HepG2 (cell line): ENCODE data around the gene ARHGEF7. TPM values are rescaled to one million over a fixed set of nuclear protein-coding genes. Genes with fewer than 3 reads are reported as not detected.

Source experiments
- ATAC-seq: fragments of 200-7000 bp; cut with Tn5 transposase; 3 replicates; pipeline ENCODE4 v1.9.1; 2020; ENCODE audit warnings: mild to moderate bottlenecking, moderate library complexity
- BruUV-seq: library from RNA; stranded (reverse); fragments of 400-500 nt; replicated peaks from 2 replicates; lab custom pipeline; 2021; lab: Mats Ljungman, UMichigan
- CTCF ChIA-PET: fragments of 300-600 bp; formaldehyde crosslinking; extraction: SDS; loops from one replicate; lab custom pipeline; 2021; ENCODE audit warnings: low total read pairs, inconsistent platforms, low intra/inter-chr PET ratio; lab: Yijun Ruan, JAX
- POLR2A ChIA-PET: fragments of 350-600 bp; sonication (Branson Sonifier 250); formaldehyde crosslinking; loops from one replicate; lab custom pipeline; 2020; ENCODE audit warnings: antibody characterized with exemption, inconsistent platforms; lab: Yijun Ruan, JAX
- DNase-seq: peaks from one replicate; pipeline ENCODE4 v3.0.0-alpha.2; 2015; ENCODE audit warnings: low spot score
- FAIRE-seq: peaks from 3 replicates; lab custom pipeline; 2011; peaks lifted over from hg19 to GRCh38; lab: Jason Lieb, UNC
- H2AFZ ChIP-seq: one replicate; pipeline ENCODE4 v1.6.1; 2011; ENCODE audit warnings: low read length, inconsistent platforms
- H3K27ac ChIP-seq: fragments of 300-600 bp; 3 replicates; pipeline ENCODE4 v1.8.0; 2011; ENCODE audit warnings: mixed run types, mild to moderate bottlenecking, mixed read lengths, low read length, inconsistent platforms; ENCODE audit not compliant: insufficient read depth; ENCODE audit errors: extremely low read length
- H3K27me3 ChIP-seq, 2 experiments: fragments of 200-600 bp in 1 of 2; 2 replicates in 1 of 2; 3 replicates in 1 of 2; pipeline versions ENCODE4 v1.6.0 to v1.8.0; 2011; ENCODE audit warnings: low read length in 2 of 2, mild to moderate bottlenecking in 2 of 2, moderate library complexity in 2 of 2, inconsistent platforms in 1 of 2; ENCODE audit not compliant: insufficient read depth in 2 of 2, control insufficient read depth in 1 of 2
- H3K36me3 ChIP-seq, 2 experiments: fragments of 200-600 bp in 1 of 2; replicated peaks in 1 of 2; 2 replicates in 1 of 2; 3 replicates in 1 of 2; pipeline versions ENCODE4 v1.5.1 to v1.8.0; 2011; ENCODE audit warnings: low read length in 2 of 2, inconsistent platforms in 1 of 2; ENCODE audit not compliant: insufficient read depth in 2 of 2, control insufficient read depth in 1 of 2
- H3K4me1 ChIP-seq: 2 replicates; pipeline ENCODE4 v1.5.1; 2012; ENCODE audit warnings: low read length, inconsistent platforms; ENCODE audit not compliant: insufficient read depth
- H3K4me2 ChIP-seq: 2 replicates; pipeline ENCODE4 v1.6.0; 2011; ENCODE audit warnings: low read depth, low read length, inconsistent platforms
- H3K4me3 ChIP-seq, 3 experiments: fragments of 200-600 bp in 1 of 3; sonication (generic), shearing (Covaris generic) in 1 of 3; replicated peaks in 1 of 3; 2 replicates each; pipeline ENCODE4 v1.5.1; 2011 to 2016; ENCODE audit warnings: low read length in 3 of 3, inconsistent platforms in 2 of 3, low read depth in 2 of 3, mild to moderate bottlenecking in 2 of 3, control low read depth in 1 of 3, mixed read lengths in 1 of 3; ENCODE audit not compliant: insufficient read depth in 1 of 3
- H3K79me2 ChIP-seq: one replicate; pipeline ENCODE4 v1.6.1; 2011; ENCODE audit warnings: low read length, inconsistent platforms; ENCODE audit not compliant: insufficient read depth
- H3K9ac ChIP-seq: 2 replicates; pipeline ENCODE4 v1.6.0; 2011; ENCODE audit warnings: mild to moderate bottlenecking, low read depth, low read length, inconsistent platforms; ENCODE audit not compliant: insufficient read depth
- H3K9me3 ChIP-seq: 2 replicates; pipeline ENCODE4 v1.5.1; 2012; ENCODE audit warnings: mild to moderate bottlenecking, low read length
- H4K20me1 ChIP-seq: 2 replicates; pipeline ENCODE4 v1.6.0; 2011; ENCODE audit warnings: inconsistent platforms, mild to moderate bottlenecking, low read length, moderate library complexity; ENCODE audit not compliant: insufficient read depth
- CEBPG ChIP-seq: IDR thresholded peaks from 2 replicates; pipeline ENCODE4 v1.6.1; 2016
- CERS6 ChIP-seq: sonication (generic); formaldehyde crosslinking; IDR thresholded peaks from 2 replicates; pipeline ENCODE4 v1.5.0; 2020; ENCODE audit warnings: missing genetic modification reagents
- DZIP1 ChIP-seq: sonication (generic); formaldehyde crosslinking; IDR thresholded peaks from 2 replicates; pipeline ENCODE4 v1.5.0; 2020; ENCODE audit warnings: mild to moderate bottlenecking, missing genetic modification reagents
- FOSL2 ChIP-seq: sonication (generic); formaldehyde crosslinking; IDR thresholded peaks from 2 replicates; pipeline ENCODE4 v1.4.0; 2020; ENCODE audit warnings: missing genetic modification reagents
- HIC2 ChIP-seq: sonication (generic); formaldehyde crosslinking; IDR thresholded peaks from 2 replicates; pipeline ENCODE4 v1.9.0; 2022; ENCODE audit warnings: low read depth, missing genetic modification reagents
- KAT2B ChIP-seq: fragments of 150-350 bp; IDR thresholded peaks from 2 replicates; pipeline ENCODE4 v1.6.1; 2014; ENCODE audit warnings: low read depth, low read length, borderline replicate concordance
- REL ChIP-seq: sonication (generic); formaldehyde crosslinking; conservative IDR thresholded peaks from 2 replicates; pipeline ENCODE4 v1.8.0; 2022; ENCODE audit warnings: mild to moderate bottlenecking, missing genetic modification reagents, moderate library complexity
- SSRP1 ChIP-seq: IDR thresholded peaks from 2 replicates; pipeline ENCODE4 v1.6.1; 2016; ENCODE audit warnings: control low read depth
- TBX3 ChIP-seq: fragments of 450-650 bp; IDR thresholded peaks from 2 replicates; pipeline ENCODE4 v1.6.1; 2017; ENCODE audit warnings: antibody characterized with exemption, mild to moderate bottlenecking, inconsistent platforms, borderline replicate concordance
- ZBTB42 ChIP-seq: sonication (generic); formaldehyde crosslinking; IDR thresholded peaks from 2 replicates; pipeline ENCODE4 v1.5.0; 2020; ENCODE audit warnings: mild to moderate bottlenecking, missing genetic modification reagents
- ZNF253 ChIP-seq: sonication (generic); formaldehyde crosslinking; IDR thresholded peaks from 2 replicates; pipeline ENCODE4 v1.8.0; 2022; ENCODE audit warnings: mild to moderate bottlenecking, missing genetic modification reagents, borderline replicate concordance
- ZNF546 ChIP-seq: sonication (generic); formaldehyde crosslinking; conservative IDR thresholded peaks from 2 replicates; pipeline ENCODE4 v1.8.1; 2023; ENCODE audit warnings: mild to moderate bottlenecking, missing genetic modification reagents
- ZNF564 ChIP-seq: sonication (generic); formaldehyde crosslinking; IDR thresholded peaks from 2 replicates; pipeline ENCODE4 v1.8.1; 2023; ENCODE audit warnings: mild to moderate bottlenecking, missing genetic modification reagents
- ZNF781 ChIP-seq: sonication (generic); formaldehyde crosslinking; IDR thresholded peaks from 2 replicates; pipeline ENCODE4 v1.5.1; 2020; ENCODE audit warnings: borderline replicate concordance, mild to moderate bottlenecking, missing genetic modification reagents; ENCODE audit errors: not compliant biosample characterization
- WGBS: methylation state at CpG from one replicate; pipeline ENCODE4 v1.1.6; 2017; ENCODE audit warnings: low lambda C conversion rate; 5-methylcytosine and 5-hydroxymethylcytosine counted together
- in situ Hi-C: cut with HindIII; loops from 2 replicates; pipeline ENCODE4 v1.10.0; 2017; ENCODE audit warnings: low pct_unique_long_range_greater_than_20kb; ENCODE audit not compliant: extremely low pct_ligation_motif_present
- intact Hi-C: fragments of 100-400 bp; cut with micrococcal nuclease; formaldehyde crosslinking; loops from one replicate; pipeline ENCODE4 v1.10.0; 2022; ENCODE audit not compliant: unreplicated experiment
- polyA plus RNA-seq, 8 experiments: library from polyadenylated mRNA; depleted of rRNA in 3 of 8; stranded (reverse) in 7 of 8; unstranded in 1 of 8; fragments of >200 nt; fragmentation: Illumina TruSeq in 4 of 8; extraction: Trizol in 4 of 8; gene quantifications; 2 replicates each; pipeline versions ENCODE4 v1.2.1 to v1.2.3, GENCODE V29; 2011 to 2016; ENCODE audit warnings: low read depth in 4 of 8, missing spikeins in 1 of 8, mixed read lengths in 1 of 8; ENCODE audit not compliant: insufficient read depth in 1 of 8
- total RNA-seq, 5 experiments: library from RNA; depleted of rRNA; stranded (reverse); fragments of >200 nt; fragmentation: Illumina TruSeq; extraction: Trizol; gene quantifications; 2 replicates each; pipeline ENCODE4 v1.2.3, GENCODE V29; 2016; ENCODE audit warnings: low read depth in 1 of 5
- TF ChIP-seq, protein P1 (sequence below): sonication (generic); formaldehyde crosslinking; IDR thresholded peaks from 2 replicates; pipeline ENCODE4 v1.4.0; 2020; ENCODE audit warnings: missing genetic modification reagents

The ARHGEF7 gene
- total and polyA plus RNA-seq, 2 of the 13 experiments (the other 11 are each of a cell fraction or from before 2014, with no cell fraction given), result 15.7 to 22.3 TPM

GRCh38 chr13:111318386-111318785, 203.3 kb downstream of the ARHGEF7 start:
- Histone ChIP-seq H2AFZ (no peak overlapping the region), H3K27ac (no peak overlapping the region), H3K4me2 (no peak overlapping the region), H3K27me3 (no peaks in the 10 kb centered on the region; a peak in 1 of 5 replicates), H3K36me3 (no peaks in the 10 kb centered on the region; a peak in 1 of 5 replicates), H3K79me2 (no peaks in the 10 kb centered on the region), H4K20me1 (no peaks in the 10 kb centered on the region), H3K9ac (no peak overlapping the region), H3K4me3 (no peak overlapping the region), H3K9me3 (no peaks in the 10 kb centered on the region), H3K4me1 (no peaks in the 10 kb centered on the region)
- FAIRE-seq (no peak), DNase-seq (no peak), ATAC-seq (no peak)
- in situ Hi-C loops, result no loop called here
- ChIA-PET CTCF (no interaction called here), POLR2A (no interaction called here)
- no TSS peak for BruUV-seq
- WGBS, result 90% methylated on average over 7 of the region's 13 CpGs
- intact Hi-C loops, result no loop called here
- no peak for TF ChIP-seq ZNF781 (CRISPR knock-in tag)
- no peak for TF ChIP-seq FOSL2 (CRISPR knock-in tag)
- no peak for TF ChIP-seq ZNF564
- TF ChIP-seq CEBPG (CRISPR knock-in tag), result no peak
- TF ChIP-seq, protein P1, sequence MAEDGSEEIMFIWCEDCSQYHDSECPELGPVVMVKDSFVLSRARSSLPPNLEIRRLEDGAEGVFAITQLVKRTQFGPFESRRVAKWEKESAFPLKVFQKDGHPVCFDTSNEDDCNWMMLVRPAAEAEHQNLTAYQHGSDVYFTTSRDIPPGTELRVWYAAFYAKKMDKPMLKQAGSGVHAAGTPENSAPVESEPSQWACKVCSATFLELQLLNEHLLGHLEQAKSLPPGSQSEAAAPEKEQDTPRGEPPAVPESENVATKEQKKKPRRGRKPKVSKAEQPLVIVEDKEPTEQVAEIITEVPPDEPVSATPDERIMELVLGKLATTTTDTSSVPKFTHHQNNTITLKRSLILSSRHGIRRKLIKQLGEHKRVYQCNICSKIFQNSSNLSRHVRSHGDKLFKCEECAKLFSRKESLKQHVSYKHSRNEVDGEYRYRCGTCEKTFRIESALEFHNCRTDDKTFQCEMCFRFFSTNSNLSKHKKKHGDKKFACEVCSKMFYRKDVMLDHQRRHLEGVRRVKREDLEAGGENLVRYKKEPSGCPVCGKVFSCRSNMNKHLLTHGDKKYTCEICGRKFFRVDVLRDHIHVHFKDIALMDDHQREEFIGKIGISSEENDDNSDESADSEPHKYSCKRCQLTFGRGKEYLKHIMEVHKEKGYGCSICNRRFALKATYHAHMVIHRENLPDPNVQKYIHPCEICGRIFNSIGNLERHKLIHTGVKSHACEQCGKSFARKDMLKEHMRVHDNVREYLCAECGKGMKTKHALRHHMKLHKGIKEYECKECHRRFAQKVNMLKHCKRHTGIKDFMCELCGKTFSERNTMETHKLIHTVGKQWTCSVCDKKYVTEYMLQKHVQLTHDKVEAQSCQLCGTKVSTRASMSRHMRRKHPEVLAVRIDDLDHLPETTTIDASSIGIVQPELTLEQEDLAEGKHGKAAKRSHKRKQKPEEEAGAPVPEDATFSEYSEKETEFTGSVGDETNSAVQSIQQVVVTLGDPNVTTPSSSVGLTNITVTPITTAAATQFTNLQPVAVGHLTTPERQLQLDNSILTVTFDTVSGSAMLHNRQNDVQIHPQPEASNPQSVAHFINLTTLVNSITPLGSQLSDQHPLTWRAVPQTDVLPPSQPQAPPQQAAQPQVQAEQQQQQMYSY, result no peak
- no peak for TF ChIP-seq ZNF546 (CRISPR knock-in tag)
- no peak for TF ChIP-seq DZIP1 (CRISPR knock-in tag)
- TF ChIP-seq TBX3, result no peak
- no peak for TF ChIP-seq REL
- no peak for TF ChIP-seq ZNF253 (CRISPR knock-in tag)
- TF ChIP-seq ZBTB42 (CRISPR knock-in tag), result no peak
- no peak for TF ChIP-seq SSRP1 (CRISPR knock-in tag)
- TF ChIP-seq HIC2 (CRISPR knock-in tag), result no peak
- TF ChIP-seq CERS6 (CRISPR knock-in tag), result no peak
- no peak for TF ChIP-seq KAT2B
